Natural killer cell (primary cell): ENCODE results near the gene PIK3R2. TPM values are rescaled to one million over a fixed set of nuclear protein-coding genes. Genes with fewer than 3 reads are reported as not detected.

Experiments
- ATAC-seq, 3 donors: fragments of 150-1000 bp in 2 of 3; fragments of 200-7000 bp in 1 of 3; cut with Tn5 transposase; 1 replicate in 1 of 3; 2 replicates in 2 of 3; pipeline ENCODE4 v1.10.0; 2021; ENCODE audit warnings: mild to moderate bottlenecking in 2 of 3, moderate library complexity in 2 of 3
- DNase-seq, 2 donors: peaks; one replicate each; pipeline versions ENCODE4 v3.0.0 to v3.0.0-alpha.2; 2013 to 2021; ENCODE audit warnings: mixed read lengths in 1 of 2
- H3K27ac ChIP-seq: one replicate; pipeline ENCODE4 v1.5.1; 2013; ENCODE audit warnings: mild to moderate bottlenecking, low read length
- H3K27me3 ChIP-seq: one replicate; pipeline ENCODE4 v1.6.1; 2013; ENCODE audit warnings: low read length; ENCODE audit not compliant: control insufficient read depth, insufficient read depth
- H3K36me3 ChIP-seq: one replicate; pipeline ENCODE4 v1.6.1; 2013; ENCODE audit warnings: low read length; ENCODE audit not compliant: control insufficient read depth, insufficient read depth
- H3K4me1 ChIP-seq: one replicate; pipeline ENCODE4 v1.6.1; 2013; ENCODE audit warnings: low read length; ENCODE audit not compliant: control insufficient read depth, insufficient read depth
- H3K4me3 ChIP-seq: one replicate; pipeline ENCODE4 v1.5.1; 2013; ENCODE audit warnings: low read length
- H3K9me3 ChIP-seq: one replicate; pipeline ENCODE4 v1.6.1; 2013; ENCODE audit warnings: low read length; ENCODE audit not compliant: control insufficient read depth, insufficient read depth
- H3K27ac Mint-ChIP-seq, 2 donors: one replicate each; pipeline ENCODE4 v1.8.0; 2022; ENCODE audit warnings: mild to moderate bottlenecking in 2 of 2, mixed read lengths in 2 of 2, moderate library complexity in 1 of 2
- H3K27me3 Mint-ChIP-seq, 2 donors: one replicate each; pipeline ENCODE4 v1.8.0; 2022; ENCODE audit warnings: low read depth in 2 of 2, mixed read lengths in 2 of 2
- H3K36me3 Mint-ChIP-seq: one replicate; pipeline ENCODE4 v1.8.0; 2022; ENCODE audit warnings: mixed read lengths
- H3K4me1 Mint-ChIP-seq, 2 donors: one replicate each; pipeline ENCODE4 v1.8.0; 2022; ENCODE audit warnings: mixed read lengths in 2 of 2
- H3K4me3 Mint-ChIP-seq: one replicate; pipeline ENCODE4 v1.8.0; 2022; ENCODE audit warnings: mild to moderate bottlenecking, moderate library complexity, mixed read lengths
- H3K9me3 Mint-ChIP-seq, 2 donors: one replicate each; pipeline ENCODE4 v1.8.0; 2022; ENCODE audit warnings: mixed read lengths in 2 of 2
- WGBS: methylation state at CpG from one replicate; pipeline ENCODE4 v1.1.7; 2013; ENCODE audit warnings: missing lambda C conversion rate; ENCODE audit not compliant: insufficient coverage; 5-methylcytosine and 5-hydroxymethylcytosine counted together
- intact Hi-C: fragments of 100-400 bp; cut with micrococcal nuclease; formaldehyde crosslinking; loops from one replicate; pipeline ENCODE4 v1.14.2; 2022
- total RNA-seq, 4 donors: library from RNA; stranded (reverse); fragments of 120-200 nt in 1 of 4; gene quantifications; one replicate each; pipeline versions ENCODE4 v1.2.3 to v1.2.4, GENCODE V29; 2013 to 2022
- TF ChIP-seq, protein P1 (sequence below): fragments of 200-600 bp; IDR thresholded peaks from one replicate; pipeline ENCODE4 v1.8.0; 2022; ENCODE audit warnings: antibody characterized with exemption

Gene PIK3R2
- total RNA-seq, 3 donors from 2014 or later (not counting 1 experiment from before 2014, with no cell fraction given), result 12.3 to 26.4 (median 16.0) TPM

DNA sequence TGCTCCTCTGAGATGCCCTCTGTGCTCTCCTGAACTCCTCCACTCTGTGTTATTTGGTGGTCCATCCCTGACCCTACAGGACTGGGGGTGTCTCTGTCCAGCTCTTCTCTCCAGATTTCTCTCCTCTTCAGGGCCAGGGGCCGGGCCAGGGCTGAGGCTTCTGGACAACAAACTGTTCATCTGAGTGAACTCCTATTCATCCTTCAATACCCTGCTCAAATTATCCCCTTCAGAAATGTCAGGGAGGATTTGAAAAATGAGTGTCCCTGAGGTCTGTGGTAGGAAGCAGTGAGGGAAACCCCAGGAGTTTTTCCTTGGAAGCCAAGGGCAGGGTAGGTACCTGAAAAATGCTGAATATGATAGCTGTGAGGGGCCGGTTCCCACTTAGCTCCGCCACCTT, 65.6 kb downstream of the PIK3R2 start:
- Mint-ChIP-seq H3K9me3 (no peaks in the 10 kb centered on the region), H3K4me3 (no peak overlapping the region), H3K4me1 (no peaks in the 10 kb centered on the region), H3K27ac (no peak overlapping the region), H3K36me3 (no peaks in the 10 kb centered on the region), H3K27me3 (peaks cover 17 to 25% of the 10 kb centered on the region in 2 donors)
- TF ChIP-seq, protein P1, sequence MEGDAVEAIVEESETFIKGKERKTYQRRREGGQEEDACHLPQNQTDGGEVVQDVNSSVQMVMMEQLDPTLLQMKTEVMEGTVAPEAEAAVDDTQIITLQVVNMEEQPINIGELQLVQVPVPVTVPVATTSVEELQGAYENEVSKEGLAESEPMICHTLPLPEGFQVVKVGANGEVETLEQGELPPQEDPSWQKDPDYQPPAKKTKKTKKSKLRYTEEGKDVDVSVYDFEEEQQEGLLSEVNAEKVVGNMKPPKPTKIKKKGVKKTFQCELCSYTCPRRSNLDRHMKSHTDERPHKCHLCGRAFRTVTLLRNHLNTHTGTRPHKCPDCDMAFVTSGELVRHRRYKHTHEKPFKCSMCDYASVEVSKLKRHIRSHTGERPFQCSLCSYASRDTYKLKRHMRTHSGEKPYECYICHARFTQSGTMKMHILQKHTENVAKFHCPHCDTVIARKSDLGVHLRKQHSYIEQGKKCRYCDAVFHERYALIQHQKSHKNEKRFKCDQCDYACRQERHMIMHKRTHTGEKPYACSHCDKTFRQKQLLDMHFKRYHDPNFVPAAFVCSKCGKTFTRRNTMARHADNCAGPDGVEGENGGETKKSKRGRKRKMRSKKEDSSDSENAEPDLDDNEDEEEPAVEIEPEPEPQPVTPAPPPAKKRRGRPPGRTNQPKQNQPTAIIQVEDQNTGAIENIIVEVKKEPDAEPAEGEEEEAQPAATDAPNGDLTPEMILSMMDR, result no peak
- ATAC-seq (no peak), DNase-seq (no peak)
- WGBS, result 94% methylated on average over 3 of the region's 3 CpGs
- Histone ChIP-seq H3K9me3 (no peaks in the 10 kb centered on the region), H3K27me3 (peaks cover 4% of the 10 kb centered on the region), H3K36me3 (no peaks in the 10 kb centered on the region), H3K4me1 (no peaks in the 10 kb centered on the region), H3K4me3 (no peak overlapping the region), H3K27ac (no peak overlapping the region)
- intact Hi-C loops, result no loop called here

Other genes with a start within 250 kb of the PIK3R2 start
- 10 to 100 TPM; 32.6 to 37.6 (median 37.4) TPM for gene CCDC124, start 220.1 kb upstream of the PIK3R2 start, total RNA-seq
- not detected for gene KCNN1, start 186.1 kb upstream of the PIK3R2 start, total RNA-seq
- gene ARRDC2, start 145.0 kb upstream of the PIK3R2 start, total RNA-seq, result 100 to 1,000 TPM; 110 to 131 (median 121) TPM
- gene IL12RB1, start 66.2 kb upstream of the PIK3R2 start, total RNA-seq, result 100 to 1,000 TPM in 1 of 3 donors, 10 to 100 TPM in 2; 90.1 to 105 (median 95.7) TPM
- 100 to 1,000 TPM in 2 of 3 donors, 10 to 100 TPM in 1; 84.5 to 101 (median 101) TPM for gene MAST3, start 55.4 kb upstream of the PIK3R2 start, total RNA-seq
- 100 to 1,000 TPM in 1 of 3 donors, 10 to 100 TPM in 2; 38.2 to 109 (median 89.5) TPM for gene IFI30, start 20.6 kb downstream of the PIK3R2 start, total RNA-seq
- 1 to 10 TPM; 4.1 to 5.6 (median 4.5) TPM for gene MPV17L2, start 40.1 kb downstream of the PIK3R2 start, total RNA-seq
- 1 to 10 TPM; 5.2 to 7.8 (median 7.6) TPM for gene RAB3A, start 50.9 kb downstream of the PIK3R2 start, total RNA-seq
- not detected for gene PDE4C, start 73.3 kb downstream of the PIK3R2 start, total RNA-seq
- 10 to 100 TPM; 13.7 to 19.4 (median 15.6) TPM for gene IQCN, start 121.3 kb downstream of the PIK3R2 start, total RNA-seq
- gene JUND, start 128.5 kb downstream of the PIK3R2 start, total RNA-seq, result 1,000 to 10,000 TPM; 1,182 to 2,122 (median 1,520) TPM
- gene LSM4, start 169.9 kb downstream of the PIK3R2 start, total RNA-seq, result 10 to 100 TPM; 42.4 to 60.8 (median 44.8) TPM
- 10 to 100 TPM; 69.1 to 73.3 (median 71.0) TPM for gene PGPEP1, start 187.4 kb downstream of the PIK3R2 start, total RNA-seq
- 1 to 10 TPM in 1 of 3 donors, under 1 TPM in 1, not detected in 1; 0.85 to 1.5 TPM for gene GDF15, start 233.0 kb downstream of the PIK3R2 start, total RNA-seq
- 10 to 100 TPM in 2 of 3 donors, 1 to 10 TPM in 1; 3.9 to 28.2 (median 12.0) TPM for gene LRRC25, start 244.5 kb downstream of the PIK3R2 start, total RNA-seq